T-helper 1 cell (primary cell): Measurements from ENCODE around the gene MYBL2.
"Not testable (repeated sequence)": the region's sequence is repeated elsewhere in the genome, so short reads cannot be mapped to it uniquely, and the experiment has no call there.

ENCODE experiments used
- DNase-seq, 5 donors: peaks; one replicate each; pipeline ENCODE4 v3.0.0-alpha.2; 2012 to 2020
- total RNA-seq, 4 donors: gene quantifications; one replicate each; lab custom pipeline; 2026; lab: John Stamatoyannopoulos, UW

MYBL2 gene
- 1.1 to 2.5 (median 1.4) reads per million in 4 donors for total RNA-seq

DNA sequence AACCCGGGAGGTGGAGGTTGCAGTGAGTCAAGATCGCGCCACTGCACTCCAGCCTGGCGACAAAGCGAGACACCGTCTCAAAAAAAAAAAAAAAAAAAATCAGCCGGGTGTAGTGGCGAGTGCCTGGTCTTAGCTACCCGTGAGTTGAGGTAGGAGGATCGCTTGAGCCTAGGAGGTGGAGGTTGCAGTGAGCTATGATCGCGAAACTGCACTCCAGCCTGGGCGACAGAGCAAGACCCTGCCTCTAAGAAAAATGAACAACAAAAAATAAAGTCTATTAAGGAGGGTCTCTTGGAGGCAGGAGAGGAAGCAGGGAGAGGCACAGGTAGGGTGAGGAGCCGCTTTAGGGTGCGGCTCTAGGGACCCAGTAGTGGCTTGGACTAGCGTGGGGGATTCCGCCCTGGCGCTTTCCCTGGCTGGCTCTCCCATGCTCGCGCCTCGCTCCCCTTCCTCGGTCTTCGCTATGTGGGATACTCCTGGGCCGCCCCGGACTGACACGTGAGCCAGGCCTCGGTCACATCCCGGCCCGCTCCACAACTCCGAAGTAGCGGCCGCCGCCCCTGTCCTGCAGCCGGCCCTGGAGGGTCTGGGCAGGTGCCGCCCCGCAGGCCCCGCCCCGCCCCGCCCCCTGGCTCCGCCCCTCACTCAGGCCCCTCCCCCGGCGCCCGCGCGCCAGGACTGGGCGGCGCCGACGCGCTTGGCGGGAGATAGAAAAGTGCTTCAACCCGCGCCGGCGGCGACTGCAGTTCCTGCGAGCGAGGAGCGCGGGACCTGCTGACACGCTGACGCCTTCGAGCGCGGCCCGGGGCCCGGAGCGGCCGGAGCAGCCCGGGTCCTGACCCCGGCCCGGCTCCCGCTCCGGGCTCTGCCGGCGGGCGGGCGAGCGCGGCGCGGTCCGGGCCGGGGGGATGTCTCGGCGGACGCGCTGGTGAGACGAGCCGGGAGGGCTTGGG, at the start of gene MYBL2:
Gene MYBL2, plus strand, starts transcription at position 739 of the 953 bp plus-strand sequence. Its CDS starts 170 bp downstream, at position 909.
- peak; percentile 39 to 77 (median 64) for DNase-seq

DNA sequence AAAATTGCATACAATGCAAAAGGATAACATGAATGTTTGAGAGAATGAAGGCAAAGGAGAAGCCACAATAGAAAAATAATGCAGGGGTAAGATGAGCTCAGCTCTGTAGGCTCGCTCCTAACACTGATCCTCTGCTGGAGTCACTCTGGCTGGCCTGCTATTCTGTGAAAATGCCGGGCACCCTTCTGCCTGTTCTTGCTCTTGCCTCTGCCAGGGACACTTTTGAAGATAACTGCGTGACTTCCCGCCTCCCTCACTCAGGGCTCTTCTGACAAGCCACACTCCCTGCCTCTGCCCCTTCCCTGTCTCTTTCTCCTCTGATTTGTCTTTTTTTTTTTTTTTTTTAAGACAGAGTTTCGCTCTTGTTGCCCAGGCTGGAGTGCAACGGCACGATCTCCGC, 35.3 kb upstream of the MYBL2 start:
- DNase-seq: no peak

DNA sequence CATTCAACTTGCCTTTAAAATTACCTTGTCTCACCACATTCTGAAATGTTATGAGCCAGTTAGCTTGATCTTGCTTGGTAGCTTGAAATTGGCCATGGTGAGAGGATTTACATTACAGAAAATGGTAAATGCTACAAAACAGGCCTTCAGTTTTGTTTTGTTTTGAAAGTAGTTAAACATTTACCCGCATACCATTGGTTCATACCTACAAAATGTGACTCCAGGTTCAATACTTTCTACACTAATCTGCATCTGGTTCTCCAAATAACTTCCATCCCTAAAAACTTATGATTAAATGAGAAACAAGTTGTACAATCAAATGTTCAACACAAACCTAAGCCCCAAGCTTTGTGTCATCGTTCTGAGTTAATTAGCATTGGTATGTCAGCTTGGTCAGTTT, 30.5 kb upstream of the MYBL2 start:
- no peak for DNase-seq

DNA sequence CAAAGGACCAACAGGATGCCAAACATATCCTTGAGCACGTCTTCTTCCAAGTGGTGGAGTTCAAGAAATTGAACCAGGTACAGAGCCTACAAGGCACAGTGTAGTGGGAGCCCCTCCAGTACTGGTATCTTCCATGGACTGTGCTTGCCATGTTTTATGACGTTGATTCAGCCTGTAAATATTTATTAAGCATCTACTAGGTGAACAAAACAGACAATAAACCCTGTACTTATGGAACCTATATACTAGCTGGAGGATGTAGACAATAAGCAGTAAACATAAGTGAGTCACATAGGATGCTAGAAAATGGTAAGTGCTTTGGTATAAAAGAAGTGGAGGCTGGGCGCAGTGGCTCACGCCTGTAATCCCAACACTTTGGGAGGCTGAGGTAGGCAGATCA, 24.4 kb upstream of the MYBL2 start:
- DNase-seq: no peak

DNA sequence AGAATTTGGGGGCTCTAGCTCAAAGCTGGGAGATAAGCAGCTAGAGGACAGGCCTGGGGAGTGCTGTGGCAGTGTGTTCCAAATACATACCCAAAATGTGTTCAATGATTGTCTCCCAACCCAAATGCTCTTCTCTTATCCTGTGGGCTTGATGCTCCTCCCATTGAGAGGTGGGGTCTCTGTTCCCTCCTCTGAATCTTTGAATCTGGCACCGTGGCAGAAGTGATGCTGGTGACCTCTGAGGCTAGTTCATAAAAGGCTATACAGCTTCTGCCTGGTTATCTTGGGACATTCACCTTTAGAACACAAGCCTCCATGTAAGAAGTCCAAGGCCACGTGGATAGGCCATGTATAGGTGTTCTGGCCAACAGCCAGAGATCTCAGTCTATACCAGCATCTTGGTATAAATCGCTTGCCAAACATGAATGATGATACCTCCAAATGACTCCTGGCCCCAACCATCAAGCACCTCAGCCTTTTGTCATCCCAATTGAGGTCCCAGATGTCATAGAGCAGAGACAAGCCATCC, 15.9 kb upstream of the MYBL2 start:
- DNase-seq: no peak

DNA sequence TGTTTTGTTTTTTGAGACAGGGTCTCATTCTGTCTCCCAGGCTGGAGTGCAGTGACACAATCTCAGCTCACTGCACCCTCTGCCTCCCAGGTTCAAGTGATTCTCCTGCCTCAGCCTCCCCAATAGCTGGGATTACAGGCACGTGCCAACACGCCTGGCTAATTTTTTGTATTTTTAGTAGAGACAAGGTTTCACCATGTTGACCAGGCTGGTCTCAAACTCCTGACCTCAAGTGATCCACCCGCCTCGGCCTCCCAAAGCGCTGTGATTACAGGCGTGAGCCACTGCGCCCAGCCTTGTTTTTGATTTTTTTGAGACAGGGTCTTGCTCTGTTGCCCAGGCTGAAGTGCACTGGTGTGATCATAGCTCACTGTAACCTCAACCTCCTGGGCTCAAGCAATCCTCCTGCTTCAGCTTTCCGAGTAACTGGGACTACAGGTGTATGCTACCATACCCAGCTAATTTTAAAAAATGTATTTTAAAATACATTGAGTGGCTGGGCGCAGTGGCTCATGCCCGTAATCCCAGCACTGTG, 15.2 kb upstream of the MYBL2 start:
- DNase-seq: not testable (repeated sequence)

DNA sequence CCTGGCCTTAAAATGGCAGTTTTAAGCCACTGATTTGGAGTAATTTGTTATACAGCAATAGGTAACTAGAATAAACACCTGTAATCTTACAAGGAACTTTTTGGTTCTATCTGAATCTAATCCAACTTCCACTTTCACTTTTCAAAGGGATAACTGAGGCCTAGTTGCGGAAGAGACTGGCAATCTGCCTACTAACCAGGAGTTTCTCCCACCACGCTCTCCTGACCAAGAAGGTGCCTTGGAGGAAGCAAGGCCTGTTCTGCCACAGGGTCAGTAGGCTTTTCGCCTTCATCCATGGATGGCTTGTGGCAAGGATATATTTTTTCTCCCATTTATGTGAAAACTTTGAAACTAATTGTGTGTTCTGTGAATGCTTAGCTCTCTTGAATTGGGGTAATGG, 12.9 kb upstream of the MYBL2 start:
- no peak for DNase-seq

DNA sequence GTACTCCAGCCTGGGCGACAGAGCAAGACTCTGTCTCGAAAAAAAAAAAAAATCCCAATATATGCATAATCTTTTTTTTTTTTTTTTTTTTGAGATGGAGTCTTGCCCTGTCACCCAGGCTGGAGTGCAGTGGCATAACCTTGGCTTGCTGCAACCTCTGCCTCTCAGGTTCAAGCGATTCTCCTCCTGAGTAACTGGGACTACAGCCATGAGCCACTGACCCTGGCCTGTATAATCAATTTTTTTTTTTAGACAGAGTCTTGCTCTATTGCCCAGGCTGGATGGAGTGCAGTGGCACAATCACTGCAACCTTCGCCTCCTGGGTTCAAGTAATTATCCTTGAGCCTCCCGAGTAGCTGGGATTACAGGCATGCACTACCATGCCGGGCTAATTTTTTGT, 11.7 kb upstream of the MYBL2 start:
- not testable (repeated sequence) for DNase-seq

DNA sequence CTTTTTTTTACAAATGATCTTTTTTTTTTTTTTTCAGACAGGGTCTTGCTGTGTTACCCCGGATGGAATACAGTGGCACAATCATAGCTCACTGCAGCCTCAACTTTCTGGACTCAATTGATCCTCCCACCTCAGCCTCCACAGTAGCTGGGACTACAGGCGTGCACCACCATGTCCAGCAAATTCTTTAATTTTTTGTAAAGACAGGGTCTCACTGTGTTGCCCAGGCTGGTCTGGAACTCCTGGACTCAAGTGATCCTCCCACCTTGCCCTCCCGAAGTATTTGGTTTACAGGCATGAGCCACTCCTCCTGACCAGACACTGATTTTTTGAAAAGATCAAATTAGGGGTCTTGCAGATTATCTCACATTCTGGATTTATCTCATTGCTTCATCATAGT, 11.0 kb upstream of the MYBL2 start:
- no peak for DNase-seq

DNA sequence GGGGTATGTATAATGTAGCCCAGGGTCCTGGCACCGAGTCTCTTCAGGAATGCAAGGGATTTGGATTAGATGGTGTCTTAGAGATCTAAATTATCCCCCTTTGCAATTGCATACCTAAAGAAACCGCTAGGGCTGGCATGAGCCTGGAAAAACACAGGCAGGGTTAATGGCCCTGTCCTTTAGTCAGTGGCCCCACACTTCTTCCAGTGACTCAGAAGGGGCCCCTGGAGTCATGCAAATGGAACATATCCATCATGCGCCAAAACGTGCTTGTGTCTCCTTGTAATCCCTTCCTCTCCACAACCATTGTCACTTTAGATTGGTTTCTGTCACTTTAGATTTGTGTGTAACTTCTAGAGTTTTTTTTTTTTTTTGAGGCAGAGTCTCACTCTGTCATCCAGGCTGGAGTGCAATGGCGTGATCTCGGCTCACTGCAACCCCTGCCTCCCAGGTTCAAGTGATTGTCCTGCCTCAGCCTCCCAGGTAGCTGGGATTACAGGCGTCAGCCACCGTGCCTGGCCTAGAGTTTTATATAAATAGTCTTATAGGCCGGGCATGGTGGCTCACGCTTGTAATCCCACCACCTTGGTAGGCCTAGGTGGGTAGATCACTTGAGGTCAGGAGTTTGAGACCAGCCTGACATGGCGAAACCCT, 8.7 kb upstream of the MYBL2 start:
- DNase-seq: peak in 1 of 5 donors; percentile 14

DNA sequence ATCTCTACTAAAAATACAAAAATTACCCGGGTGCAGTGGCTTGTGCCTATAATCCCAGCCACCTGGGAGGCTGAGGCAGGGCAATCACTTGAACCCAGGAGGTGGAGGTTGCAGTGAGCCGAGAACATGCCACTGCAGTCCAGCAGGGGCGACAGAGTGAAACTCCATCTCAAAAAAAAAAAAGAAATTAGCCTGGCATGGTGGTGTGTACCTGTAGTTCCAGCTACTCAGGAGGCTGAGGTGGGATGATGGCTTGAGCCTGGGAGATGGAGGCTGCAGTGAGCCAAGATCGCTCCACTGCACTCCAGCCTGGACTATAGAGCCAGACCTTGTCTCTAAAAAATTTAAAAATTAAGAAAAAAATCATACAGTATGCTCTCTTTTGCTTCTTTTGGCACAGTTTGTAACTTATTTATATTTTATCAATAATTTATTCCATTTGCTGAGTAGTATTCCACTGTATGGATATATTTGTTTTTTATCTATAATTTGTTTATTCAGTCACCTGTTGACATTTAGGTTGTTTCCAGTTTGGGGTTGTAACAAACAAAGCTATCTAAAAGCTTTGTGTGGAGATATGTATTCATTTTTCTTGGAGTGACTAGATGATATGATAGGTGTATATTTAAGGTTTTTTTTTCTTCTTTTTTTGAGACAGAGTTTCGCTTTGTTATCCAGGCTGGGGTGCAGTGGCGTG, 8.0 kb upstream of the MYBL2 start:
- no peak for DNase-seq

DNA sequence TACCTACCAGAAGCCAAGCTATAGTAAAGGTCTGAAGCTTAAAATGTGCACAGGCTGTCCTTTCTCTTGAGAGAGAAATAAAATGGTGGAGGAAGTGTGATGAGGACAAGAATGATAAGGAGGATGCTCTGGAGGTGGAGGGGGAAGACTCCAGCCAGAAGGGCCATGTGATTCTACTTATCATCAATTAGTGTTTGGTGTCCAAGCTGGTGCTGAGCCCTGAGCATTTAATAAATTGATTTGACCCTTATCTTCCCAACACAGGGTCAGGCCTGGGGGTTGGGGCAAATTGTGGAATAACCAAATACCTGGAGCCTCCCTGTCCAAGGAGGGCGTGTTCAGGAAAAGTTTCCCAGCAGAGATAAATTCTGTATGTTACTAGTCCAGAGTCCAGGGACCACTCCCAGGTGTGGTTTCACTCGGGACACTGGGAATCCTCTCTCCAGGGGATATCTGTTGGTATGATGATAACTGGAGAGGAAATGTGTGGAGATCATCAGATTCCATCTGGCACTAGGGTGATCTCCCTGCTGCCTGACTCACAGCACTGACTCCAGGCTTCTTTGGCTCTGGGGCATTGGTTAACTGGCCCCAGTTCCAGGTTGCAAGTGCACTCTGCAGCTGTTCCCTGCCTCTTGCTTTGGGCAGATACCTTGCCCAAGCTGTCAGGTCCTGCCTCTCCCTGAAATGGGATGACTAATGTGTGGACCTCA, 3.8 kb upstream of the MYBL2 start:
- DNase-seq: no peak

DNA sequence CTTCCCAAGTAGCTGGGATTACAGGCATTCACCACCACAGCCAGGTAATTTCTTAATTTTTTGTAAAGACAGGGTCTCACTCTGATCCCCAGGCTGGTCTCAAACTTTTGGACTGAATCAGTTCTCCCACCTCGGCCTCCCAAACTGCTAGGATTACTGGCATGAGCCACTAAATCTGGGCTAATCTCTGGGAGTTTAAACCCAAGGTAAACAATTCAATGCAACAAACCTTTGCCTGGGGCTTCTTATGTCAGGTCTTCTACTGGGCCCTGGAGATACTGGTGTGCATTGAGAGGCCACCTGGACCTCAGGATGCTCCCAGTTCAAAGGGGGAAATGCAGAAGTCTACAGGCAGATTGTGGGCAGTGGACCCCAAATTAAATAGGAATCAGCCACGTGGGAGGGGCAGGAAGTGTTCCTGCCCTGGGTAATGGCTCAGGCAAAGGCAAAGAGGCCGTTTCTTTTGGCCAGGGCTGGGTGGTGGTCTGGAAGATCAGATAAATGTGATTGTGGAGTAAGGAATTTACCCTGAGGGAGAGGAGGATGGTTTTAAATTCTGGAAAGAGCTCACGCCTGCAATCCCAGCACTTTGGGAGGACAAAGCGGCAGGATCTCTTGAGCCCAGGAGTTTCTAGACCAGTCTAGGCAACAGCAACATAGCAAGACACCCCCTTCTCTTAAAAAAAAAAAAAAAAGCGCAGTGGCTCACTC, 1.3 kb upstream of the MYBL2 start:
- DNase-seq: no peak

DNA sequence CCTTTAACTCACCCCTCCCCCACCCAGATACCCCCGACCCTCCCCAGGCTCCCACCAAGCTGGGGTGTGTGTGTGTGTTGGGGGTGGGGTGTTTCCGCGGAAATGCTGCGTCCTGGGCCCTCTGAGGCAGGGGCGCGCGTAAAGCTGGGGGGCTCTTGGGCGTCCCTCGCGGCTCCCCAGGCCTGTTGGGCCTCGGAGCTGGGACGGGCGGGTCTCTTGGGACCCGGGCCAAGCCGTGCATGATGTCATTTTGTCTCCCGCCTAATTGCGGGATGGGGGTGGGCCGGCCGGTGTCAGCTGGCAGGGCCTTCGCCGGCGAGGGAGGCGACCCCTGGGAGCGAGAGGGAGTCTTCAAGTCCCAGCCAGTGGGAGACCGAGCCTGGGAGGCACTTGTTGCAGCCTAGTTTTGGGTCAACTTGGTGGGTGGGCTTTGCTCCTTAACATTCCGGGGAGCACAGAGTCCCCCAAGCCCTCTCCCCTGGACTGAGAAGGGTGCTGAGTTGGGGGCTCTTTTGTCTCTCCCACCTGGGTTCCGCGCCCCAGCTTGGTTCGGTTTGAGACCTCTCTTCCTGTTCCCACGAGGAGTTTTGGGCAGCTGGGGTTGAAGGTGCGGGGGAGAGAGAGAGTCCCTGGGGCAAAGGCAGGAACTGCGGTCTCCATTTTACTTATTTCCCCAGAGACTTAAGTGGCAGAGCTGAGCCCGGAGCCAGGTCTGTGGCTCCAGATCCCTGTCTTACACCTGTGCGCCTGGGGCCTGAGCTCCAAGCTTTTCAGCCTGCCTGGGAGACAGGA, 623 bp downstream of the MYBL2 start:
- DNase-seq: peak in 1 of 5 donors; percentile 30

DNA sequence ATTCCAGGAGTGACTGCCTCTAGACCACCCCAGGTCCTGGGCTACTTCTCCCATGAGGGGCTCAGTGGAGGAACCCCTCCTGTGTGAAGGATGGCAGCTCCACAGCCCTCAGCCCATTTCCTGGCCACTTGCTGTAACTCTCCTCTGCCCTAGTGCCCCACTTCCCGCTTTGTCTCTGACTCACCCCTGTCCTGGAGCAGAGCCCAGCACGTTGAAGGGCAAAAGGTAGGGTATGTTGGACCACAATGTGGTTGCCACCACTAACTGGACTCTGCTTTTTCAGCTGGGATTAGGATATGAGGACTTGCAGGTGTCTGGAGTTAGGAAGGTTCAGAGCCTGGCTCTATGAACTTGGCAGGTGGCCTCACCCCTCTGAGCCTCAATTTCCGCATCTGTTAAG, 2.4 kb downstream of the MYBL2 start:
- DNase-seq: no peak

DNA sequence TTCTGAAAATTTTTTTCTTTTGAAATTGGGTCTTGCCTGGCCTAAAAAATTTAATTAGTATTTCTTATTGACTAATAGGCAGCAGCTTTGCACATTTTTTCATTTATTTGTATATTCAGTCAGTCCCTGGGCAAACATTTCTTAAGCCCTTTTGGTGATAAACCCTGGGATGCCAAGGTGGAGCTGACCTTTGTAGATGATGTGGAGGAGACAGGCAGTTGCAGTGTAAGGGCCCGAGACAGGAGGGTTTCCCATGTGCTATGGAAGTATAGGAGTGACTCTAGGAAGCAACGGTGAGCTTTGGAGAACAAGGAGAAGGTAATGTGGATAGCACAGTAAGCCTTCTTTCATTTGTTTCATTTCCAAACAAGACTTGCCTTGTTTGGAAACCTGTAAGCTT, 3.5 kb downstream of the MYBL2 start:
- no peak for DNase-seq

DNA sequence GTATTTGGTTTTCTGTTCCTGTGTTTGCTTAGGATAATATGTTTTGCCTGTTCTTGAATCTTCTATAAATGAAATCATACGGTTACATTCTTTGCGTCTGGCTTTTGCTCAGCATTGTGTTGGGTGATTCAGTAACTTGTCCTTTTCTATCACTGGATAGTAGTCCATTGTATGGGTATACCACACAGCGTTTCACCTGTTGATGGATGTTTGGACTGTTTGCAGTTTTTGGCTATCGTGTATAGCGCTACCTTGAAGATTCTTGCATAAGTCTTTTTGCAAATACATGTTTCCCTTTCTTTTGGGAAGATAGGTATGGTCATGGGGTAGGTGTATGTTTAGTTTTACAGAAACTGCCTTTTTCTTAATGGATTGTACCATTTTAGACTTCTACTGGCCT, 9.5 kb downstream of the MYBL2 start:
- DNase-seq: no peak

DNA sequence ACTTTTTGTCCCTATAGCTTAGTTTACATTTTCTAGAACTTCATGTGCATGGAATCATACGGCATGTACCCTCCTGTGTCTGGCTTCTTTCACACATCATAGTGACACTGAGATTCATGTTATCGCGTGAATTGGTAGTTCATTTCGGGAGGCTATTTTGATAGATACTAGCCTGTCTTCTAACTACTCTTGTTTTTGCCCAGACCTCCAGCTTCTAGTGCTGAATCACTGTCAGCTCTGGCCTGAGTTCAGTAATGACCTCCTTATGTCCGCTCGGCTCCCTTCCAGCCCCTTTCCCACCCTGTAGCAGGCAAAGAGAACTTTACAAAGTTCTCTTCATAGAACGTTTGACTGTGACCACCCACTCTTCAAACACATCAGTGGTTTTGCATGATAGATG, 14.1 kb downstream of the MYBL2 start:
- no peak for DNase-seq

DNA sequence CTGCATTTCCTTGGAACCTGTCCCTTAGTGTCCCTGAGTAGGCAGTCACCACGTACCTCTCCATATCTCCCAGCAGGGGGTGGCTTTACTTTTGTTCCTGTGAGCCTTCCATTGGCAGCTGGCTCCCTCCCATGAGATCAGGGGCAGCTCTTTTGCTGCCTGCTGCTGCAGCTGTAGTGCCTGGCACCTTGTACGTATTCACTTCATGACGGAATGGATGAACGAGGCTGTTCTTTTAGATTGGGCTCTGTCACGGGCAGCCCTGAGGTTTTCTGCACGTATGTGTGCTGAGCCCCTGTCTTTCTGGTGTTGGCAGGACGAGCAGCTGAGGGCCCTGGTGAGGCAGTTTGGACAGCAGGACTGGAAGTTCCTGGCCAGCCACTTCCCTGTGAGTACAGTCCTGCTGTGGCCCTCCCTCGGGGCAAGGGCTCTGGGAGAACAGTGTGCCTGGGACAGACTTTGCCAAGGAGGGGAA, 14.6 kb downstream of the MYBL2 start:
- DNase-seq: no peak

DNA sequence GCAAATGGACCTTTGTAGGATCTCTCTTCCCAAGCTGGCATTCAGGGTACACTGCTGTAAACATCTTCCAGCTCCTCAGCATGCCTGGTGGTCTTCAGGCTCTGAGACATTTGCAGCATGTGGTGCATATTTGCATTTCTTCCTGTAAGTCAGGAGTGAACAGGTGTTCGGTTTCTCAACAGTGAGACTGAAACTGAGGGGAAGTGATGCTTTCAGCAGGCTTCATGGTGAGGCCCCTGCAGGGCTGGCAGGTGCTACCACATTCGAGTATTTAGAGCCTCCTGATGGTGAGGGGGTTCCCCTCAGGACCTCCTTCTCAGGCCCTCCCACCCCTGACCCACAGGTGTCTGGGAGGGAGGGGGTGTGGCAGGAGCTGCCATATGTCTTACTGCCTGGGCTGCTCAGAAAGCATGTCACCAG, 15.1 kb downstream of the MYBL2 start:
- peak in 1 of 5 donors; percentile 45 for DNase-seq
